ENCODE data around the gene NGEF. TPM values are rescaled to one million over a fixed set of nuclear protein-coding genes. Genes with fewer than 3 reads are reported as not detected.

The NGEF gene
- total and polyA plus RNA-seq, 9 of the 15 experiments (the other 6 are each of a cell fraction or from before 2014, with no cell fraction given) = 0.07 to 0.17 (median 0.09) TPM; not detected in 6

DNA sequence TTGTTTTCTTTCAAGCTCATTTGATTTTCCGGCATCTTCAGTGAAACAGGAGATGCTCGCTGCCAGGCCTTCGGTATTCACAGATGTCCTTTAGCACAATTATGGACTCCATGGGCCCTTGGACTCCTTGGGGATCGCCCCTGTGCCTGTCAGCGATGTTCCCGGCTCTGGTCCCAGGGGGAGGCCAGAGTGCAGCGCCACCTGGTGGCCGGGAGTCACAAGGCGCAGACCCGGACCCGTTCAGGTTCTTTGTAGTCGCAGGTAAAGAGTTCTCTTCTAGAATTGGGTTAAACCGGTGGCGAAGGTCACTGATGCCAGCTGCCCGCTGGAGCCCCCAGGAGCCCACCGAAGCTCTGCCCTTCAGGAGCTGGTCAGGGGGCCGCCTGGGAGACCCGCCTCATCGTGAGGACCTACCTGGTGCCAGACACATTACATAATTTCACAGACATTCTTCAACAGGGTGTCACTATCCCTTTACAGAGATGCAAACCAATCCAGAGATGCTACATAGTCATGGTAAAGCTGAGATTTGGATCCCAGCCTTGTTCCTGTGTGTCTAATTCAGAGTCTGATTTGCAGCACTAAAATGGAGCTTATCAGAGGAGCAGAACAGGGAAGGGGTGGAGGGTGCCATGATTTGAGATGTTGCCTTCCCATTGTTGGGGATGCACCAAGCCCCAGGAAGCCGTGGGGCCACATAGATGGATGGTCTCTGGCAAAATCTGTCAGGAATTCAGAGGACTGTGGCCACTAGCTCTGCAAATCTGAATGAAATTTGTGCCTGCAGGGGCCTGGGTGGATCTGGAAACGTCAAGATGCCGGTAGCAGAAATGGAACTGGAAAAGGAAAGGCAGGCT lies 41.1 kb upstream of the NGEF start (continued):
- TF ChIP-seq, protein P1, sequence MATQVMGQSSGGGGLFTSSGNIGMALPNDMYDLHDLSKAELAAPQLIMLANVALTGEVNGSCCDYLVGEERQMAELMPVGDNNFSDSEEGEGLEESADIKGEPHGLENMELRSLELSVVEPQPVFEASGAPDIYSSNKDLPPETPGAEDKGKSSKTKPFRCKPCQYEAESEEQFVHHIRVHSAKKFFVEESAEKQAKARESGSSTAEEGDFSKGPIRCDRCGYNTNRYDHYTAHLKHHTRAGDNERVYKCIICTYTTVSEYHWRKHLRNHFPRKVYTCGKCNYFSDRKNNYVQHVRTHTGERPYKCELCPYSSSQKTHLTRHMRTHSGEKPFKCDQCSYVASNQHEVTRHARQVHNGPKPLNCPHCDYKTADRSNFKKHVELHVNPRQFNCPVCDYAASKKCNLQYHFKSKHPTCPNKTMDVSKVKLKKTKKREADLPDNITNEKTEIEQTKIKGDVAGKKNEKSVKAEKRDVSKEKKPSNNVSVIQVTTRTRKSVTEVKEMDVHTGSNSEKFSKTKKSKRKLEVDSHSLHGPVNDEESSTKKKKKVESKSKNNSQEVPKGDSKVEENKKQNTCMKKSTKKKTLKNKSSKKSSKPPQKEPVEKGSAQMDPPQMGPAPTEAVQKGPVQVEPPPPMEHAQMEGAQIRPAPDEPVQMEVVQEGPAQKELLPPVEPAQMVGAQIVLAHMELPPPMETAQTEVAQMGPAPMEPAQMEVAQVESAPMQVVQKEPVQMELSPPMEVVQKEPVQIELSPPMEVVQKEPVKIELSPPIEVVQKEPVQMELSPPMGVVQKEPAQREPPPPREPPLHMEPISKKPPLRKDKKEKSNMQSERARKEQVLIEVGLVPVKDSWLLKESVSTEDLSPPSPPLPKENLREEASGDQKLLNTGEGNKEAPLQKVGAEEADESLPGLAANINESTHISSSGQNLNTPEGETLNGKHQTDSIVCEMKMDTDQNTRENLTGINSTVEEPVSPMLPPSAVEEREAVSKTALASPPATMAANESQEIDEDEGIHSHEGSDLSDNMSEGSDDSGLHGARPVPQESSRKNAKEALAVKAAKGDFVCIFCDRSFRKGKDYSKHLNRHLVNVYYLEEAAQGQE (IDR thresholded peaks at IDR 0.05; ENCODE audit: borderline replicate concordance) = peak; percentile 33; the same call in 1 of the 2 replicates
- TF ChIP-seq, protein P1 (CRISPR knock-in tag; IDR thresholded peaks at IDR 0.05; ENCODE audit: low read depth) = no peak
- TF ChIP-seq RCOR1 (IDR thresholded peaks at IDR 0.05; ENCODE audit: borderline replicate concordance in 1 of 2, low read depth in 2 of 2, low read length in 2 of 2) (0 out of 4 replicates have a peak, but pooled peaks of 1 of the 2 experiments have one; percentile 11), RAD21 (CRISPR knock-in tag; conservative IDR thresholded peaks at IDR 0.05 in 1 of 2, IDR thresholded peaks at IDR 0.05 in 1 of 2) (peak; percentile 23 to 62; a peak in 3 of 4 replicates), XRCC5 (IDR thresholded peaks at IDR 0.05; ENCODE audit: low read depth, low read length) (peak; percentile 58; the same call in 1 of the 2 replicates), SMC3 (conservative IDR thresholded peaks at IDR 0.05; ENCODE audit: insufficient read depth, low read depth, low read length) (peak; percentile 60)

All from K562 (cell line).